HG02981 (cell line): ENCODE data around the gene UNK.

Source experiments
- ATAC-seq: cut with Tn5 transposase; IDR thresholded peaks from one replicate; pipeline ENCODE4 v1.9.1; 2021; ENCODE audit warnings: mild to moderate bottlenecking, moderate library complexity; ENCODE audit not compliant: unreplicated experiment

Gene UNK

DNA sequence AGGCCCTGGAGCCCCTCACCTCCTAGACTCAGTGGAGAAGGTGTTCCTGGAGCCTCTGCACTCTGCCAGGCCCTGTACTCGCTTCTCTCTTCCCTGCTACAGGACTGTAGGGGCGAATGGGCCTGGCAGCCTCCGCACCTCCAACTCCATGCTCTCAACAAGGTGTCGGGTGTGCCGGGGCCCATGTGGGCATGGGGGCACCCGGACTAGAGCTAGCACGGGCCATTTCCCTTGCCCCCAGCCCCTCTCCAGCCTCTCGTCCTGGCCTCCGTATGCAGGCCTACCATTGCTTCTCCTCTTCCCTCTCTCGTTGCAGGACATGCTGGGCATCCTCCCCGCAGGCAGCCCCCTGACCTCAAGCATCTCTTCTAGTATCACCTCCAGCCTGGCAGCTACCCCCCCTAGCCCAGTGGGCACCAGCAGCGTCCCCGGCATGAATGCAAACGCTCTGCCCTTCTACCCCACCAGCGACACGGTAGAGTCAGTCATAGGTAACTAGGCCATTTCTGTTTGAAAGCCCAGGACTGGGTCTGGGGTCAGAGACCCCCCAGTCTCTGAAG lies 33.8 kb downstream of the UNK start:
- ATAC-seq, result no peak

DNA sequence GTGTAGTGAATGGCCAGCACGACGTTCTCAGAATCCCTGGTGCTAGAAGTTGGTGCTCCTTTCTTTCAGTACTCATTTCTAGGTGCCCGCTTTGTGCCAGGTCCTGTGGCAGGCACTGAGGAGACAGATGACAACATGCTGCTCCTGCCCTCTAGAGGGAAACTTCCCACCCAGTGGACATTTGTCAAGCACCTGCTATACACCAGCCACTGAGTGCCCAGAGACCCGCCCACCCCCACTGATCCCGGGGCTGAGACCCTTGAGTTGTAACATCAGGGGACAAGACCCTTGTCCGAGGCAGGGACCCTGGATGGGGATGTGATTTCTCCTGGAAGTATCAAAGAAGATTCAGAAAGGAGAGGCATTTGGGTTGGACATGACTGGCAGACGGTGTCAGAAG lies 34.5 kb downstream of the UNK start:
- no peak for ATAC-seq

DNA sequence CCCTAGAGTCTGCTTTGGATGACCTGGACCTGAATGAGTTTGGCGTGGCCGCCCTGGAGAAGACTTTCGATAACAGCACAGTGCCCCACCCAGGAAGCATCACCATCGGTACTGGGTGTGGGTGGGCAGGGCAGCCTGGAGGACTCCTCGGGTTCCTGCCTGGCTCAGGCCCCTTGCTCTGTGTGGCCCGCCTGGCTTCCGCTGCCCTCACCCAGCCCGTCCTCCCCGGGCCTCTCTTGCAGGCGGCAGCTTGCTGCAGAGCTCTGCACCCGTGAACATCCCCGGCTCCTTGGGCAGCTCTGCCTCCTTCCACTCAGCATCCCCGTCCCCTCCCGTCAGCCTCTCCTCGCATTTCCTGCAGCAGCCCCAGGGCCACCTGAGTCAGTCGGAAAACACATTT lies 35.1 kb downstream of the UNK start:
- ATAC-seq, result no peak

DNA sequence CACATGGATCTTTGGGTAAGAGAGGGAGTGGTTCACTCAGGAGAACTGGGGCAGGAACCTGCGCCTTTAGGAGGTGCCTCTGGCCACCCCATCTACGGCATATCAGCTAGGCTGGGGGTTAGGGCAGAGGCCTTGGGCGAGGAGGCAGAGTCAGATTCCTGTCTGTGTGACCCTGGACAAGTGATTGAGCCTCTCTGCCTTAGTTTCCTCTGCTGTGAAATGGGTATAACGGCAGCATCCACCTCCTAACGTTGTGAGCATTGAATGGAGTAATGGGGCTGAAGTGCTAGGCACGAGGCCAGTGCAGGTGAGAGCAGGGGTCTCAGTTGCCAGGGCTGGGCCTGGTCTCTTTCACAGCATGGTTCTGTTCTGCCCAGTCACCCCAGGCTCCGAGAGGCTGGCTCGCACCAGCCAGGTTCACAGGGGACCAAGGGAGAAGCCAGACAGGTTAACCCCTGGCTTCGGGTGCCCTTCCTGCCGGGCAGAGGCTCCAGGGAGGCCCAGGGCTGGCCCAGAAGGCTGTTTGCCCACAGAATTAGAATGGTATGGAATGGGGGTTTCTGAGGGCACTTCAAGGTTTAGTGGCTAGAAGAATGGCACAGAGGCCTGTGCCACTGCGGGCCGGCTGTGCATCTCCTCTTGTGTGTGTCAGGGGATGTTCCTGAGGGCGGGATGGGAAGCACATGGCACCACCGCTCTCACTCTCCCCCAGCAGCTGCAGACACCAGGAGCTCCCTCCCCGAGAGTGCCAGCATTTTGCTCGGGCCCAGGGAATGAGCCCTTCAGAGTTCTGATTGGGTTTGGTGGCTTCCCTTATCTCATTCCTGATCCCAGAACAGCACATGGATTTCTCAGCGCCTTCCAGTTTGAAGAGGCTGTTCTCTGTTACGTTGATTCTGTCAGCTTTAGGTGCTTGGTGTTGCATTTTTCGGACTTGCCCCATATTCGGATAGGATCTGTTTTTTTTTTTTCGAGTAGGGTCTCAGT lies 35.8 kb downstream of the UNK start:
- ATAC-seq, result no peak

DNA sequence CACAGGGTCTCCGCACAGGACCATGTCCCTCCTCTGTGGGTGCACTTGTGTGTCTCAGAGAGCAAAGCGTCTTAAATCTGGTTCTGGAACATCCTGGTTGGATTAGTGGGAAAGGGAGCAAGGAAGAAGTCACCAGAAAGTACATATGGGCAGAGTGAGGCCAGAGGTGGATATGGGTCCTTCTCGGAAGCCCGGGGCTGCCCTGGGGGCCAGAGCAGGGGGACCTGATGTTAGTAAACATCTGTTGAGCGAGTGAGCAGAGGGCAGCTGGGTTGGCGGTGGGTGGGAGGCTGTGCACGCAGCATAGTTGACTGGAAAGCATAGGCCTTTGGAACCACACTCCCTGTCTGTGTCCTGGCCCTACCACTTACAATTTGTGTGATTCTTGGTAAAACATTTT lies 36.9 kb downstream of the UNK start:
- no peak for ATAC-seq

DNA sequence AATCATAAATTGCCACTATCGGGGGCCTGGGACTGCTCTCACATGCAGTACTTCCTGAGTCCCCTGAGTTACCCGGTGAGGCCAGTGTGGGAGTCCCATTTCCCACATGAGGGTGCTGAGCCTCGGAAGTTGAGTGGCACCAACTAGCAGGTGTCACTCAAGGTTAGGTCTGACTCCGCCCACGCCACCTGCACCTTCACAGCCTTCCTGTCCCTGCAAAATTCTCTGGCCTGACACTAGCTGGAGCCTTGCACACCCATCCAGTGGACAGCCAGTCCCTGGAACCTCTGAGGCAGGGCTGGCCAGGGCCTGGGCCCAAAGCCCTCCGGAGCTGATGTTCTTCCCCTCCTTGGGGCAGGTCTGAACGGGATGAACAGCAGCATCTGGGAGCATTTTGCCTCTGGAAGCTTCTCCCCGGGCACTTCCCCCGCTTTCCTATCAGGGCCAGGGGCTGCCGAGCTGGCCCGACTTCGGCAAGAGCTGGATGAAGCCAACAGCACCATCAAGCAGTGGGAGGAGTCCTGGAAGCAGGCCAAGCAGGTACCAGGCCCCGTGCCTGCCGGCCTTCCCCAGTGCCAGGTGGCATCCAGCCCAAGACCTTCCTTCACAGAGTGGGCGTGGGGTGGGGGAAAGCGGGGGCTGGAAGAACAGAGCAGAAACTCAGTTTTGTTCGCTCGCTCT lies 37.7 kb downstream of the UNK start:
- ATAC-seq, result no peak

DNA sequence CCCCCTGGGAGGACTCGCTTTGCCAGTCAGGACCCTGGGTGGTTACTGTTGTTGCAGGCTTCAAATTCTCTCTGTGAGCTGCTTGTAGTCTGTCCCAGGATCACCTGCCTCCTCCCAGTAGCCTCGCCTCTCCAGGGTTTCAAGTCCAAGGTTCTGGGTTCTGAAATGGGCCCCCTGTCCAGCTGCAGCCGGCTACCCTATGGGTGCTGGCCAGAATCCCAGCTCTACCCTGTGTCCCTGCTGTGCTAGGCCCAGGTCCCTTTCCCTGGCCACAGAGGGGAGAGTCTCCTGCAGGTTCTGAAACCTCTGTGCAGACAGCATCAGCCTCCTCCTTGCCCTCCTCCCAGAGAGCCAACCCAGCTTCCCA lies 38.2 kb downstream of the UNK start:
- no peak for ATAC-seq

DNA sequence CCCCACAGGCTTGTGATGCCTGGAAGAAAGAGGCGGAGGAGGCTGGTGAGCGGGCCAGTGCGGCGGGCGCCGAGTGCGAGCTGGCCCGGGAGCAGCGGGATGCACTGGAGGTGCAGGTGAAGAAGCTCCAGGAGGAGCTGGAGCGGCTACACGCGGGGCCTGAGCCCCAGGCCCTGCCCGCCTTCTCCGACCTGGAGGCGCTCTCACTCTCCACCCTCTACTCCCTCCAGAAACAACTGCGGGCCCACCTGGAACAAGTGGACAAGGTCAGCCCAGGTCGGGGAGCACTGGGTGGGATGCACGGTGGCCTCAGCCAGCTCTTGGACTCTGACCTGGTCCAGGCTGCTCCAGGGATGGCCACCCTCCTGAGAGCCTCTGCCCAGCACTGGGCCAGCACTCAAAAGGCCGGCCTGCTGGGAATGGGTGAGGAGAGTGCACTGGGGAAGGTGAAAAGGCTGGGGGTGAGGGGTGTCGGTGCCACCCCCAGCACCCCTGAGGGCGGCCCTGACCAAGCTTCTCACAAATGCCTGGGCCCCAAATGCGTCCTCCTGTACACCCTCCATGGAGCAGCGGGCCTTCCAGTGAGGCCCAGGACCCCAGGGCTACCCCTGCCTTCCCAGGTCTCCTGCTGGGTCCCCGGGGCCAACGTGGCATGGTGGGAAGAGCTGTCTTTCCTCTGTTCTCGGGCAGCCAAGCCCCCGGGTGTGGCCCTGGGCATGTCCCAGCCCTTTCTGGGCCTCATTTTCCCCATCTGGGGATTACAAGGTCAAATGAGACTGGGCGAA lies 38.8 kb downstream of the UNK start:
- ATAC-seq, result no peak

DNA sequence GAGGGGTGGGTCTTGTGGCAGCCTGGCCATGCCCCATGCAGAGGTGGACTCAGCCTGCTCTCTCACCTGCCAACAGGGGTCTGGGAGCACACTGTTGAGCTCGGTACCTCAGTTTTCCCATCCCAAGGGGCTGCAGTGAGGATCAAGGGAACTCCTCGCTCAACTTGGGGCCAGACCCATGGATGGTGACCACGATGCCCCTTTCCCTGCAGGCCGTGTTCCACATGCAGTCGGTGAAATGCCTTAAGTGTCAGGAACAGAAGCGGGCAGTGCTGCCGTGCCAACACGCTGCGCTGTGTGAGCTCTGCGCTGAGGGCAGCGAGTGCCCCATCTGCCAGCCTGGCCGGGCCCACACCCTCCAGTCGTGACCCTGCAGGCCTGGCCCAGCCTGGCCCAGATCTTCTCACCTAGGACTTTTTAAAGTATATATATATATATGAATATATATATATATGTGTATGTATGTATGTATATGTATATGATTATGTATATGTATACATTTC lies 39.5 kb downstream of the UNK start:
- ATAC-seq, result no peak

DNA sequence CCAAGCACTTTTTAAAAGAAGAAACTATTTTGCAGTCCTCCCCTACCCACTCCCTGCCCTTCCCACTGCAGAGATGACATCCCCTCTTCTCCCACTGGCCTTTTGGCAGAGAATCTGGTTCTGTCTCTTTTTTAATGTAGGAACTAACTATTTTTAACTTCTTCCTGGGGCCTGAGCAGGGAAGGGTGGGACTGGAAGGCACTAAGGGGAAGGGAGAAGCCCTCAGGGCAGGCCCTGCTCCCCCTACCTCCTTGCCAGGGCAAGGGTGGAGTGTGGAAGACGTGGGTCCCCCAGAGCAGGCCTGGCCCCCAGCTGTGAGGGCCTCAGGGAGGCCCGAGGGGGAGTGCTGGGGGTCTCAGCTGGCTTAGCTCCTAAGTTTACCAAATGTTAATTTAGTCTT lies 40.1 kb downstream of the UNK start:
- ATAC-seq, result no peak

DNA sequence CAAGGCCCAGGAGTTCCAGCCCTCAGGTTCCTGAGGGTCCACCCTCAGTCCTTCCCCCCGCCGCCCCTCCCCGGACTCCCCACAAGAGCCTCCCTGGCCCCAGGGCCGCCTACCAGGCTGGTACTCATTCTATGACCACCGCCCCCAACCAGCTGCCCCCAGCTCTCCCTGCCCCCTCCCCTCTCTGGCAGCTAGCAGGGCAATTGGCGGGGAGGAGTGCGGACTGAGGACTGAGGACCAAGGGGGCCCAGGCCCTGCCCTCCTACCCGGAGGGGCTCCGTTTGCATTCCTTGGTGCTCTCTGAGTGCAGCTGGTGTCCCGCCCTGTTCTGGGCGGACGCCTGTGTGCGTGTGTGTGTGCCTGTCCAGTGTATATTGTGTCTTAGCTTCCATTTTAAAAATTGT lies 40.5 kb downstream of the UNK start:
- no peak for ATAC-seq

DNA sequence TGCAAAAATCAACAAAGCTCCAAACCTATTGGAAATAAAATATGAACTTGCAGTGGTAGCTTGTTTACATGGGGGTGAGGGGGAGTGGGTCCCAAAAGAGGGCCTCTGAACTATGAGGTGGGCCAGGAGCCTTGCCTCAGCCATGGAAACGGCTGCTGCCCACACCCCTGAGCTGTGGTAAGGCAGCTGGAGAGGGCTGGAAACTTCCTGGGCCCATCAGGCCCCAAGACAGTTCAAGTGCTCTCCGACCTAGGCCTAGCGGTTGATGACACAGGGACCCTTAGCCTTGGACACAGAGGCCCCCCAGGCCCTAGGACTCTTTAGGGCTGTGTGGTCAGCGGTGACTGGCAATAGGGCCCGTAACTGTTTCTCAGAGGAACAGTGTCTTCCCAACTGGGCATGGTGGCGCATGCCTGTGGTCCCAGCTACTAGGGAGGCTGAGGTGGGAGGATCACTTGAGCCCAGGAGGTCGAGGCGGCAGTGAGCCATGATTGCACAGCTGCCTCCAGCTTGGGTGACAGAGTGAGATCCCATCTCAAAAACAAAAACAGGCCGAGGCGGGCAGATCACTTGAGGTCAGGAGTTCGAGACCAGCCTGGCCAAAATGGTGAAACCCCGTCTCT lies 41.3 kb downstream of the UNK start:
- no peak for ATAC-seq

DNA sequence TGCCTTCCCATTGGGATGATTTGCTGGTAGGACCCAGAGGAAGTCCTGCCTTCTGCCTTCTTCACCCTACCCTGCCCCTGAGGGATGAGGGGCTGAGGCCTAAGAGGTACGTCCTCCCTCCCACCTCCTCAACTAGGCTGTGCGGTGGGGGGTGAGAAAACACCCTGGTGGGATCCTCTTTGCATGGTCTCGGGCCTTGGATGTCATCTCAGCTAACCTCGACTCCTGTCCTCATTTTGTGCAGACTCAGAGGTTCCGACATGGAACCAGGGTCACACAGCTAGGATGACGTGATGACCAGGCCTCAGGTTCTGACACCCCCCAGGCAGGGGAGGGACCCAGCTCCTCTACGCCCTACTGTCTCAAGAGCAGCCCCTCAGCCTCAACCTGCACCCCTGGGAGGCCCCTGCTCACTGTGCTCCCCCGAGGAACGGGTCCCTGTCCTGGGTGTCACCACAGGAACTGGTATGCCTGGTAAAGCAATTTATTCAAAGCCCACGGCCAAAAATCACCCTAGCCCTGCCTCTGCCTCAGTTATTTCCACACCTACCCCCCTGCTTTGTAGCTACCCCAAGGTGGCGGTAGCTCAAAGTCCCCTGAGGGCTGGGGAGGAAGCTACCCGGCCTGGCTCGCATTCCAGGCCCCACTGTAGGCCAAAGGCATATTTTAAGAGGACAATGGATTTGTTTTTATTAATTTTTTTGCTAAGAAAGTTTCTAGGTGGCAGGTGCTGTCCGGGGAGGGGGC lies 42.1 kb downstream of the UNK start:
- ATAC-seq, result no peak

DNA sequence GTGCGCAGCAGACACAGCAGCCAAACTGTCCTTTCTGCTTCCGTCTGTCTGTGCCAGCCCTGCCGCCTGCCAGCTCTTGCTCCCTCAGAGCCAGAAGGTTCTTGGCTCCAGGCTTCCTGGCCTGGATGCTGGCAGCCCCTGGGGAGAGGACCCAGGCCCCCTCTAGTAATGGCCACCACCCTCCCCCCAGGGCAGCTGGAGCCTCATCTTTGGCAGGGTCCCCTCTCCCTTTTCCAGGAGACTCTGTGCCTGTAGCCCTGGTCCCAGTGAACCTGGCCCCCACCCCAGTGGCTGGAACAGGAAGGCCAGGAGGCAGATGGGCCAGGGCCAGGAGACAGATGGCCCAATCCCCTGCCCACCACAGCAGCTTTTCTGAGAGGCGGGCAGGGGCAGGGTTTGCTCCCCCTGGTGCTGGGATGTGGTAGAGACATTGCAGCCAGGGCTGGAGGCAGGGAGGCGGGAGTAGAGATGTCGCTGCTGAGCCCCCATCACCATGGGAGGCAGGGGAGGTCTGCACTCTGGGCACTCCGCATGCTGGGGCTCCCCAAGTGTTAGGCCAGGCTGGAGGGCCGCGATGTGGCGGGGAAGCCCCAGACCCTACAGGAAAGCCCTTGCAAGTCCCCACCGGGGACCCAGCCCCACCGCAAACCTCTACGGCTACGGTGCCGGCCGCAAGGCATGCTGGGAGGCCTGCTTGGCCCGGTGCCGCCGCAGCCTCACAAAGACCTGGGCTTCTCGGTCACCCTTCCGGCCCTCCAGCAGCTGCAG lies 42.9 kb downstream of the UNK start:
- ATAC-seq, result peak; percentile 45

DNA sequence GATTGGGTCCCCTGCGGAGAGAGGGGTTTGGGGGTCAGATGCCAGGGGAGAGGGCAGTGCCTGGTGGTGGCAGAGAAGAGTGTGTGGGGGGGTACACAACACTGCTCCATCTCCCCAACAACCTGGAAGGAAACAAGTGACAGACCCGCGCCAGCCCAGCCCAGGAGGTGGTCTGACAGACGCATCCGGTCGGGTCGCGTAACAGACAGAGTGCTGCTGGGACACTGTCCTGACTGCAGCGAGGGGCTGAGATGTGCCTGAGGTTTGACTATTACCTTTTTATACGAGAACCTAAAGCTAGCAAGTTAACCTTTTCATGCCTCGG lies 43.4 kb downstream of the UNK start:
- no peak for ATAC-seq

DNA sequence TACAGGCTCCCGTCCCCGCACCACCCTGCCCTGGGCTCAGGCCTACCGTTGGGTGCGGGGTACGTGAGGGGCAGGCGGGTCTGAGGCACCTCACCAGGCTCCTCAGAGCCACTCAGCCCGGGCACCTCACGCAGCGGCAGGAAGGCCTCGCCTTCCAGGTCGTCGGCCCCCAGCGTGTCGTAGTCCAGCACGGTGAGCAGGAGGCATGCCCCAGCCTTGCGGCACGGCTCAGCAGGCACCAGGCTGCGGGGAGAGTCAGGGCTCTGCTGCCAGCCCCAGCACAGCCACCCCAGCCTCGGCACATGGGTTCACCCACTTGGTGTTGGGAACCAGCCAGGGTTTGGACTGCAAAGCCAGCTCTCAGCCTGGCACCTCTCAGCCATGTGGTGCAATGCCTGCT lies 44.1 kb downstream of the UNK start:
- no peak for ATAC-seq

DNA sequence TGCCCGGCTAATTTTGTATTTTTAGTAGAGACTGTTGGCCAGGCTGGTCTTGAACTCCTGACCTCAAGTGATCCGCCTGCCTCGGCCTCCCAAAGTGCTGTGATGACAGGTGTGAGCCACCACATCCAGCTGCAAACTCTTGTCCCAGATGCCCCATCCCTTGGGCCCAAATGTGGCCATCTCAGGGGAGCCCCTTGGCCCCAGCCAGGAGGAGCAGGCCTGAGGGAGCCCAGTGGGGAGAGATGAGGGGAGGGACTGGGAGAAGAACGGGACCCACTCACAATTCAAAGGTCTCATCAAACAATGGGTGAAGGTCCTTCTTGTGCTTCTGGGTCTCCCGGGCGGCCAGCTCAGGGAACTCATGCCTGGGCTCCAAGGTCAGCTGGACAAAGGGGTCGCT lies 45.1 kb downstream of the UNK start:
- ATAC-seq, result no peak

DNA sequence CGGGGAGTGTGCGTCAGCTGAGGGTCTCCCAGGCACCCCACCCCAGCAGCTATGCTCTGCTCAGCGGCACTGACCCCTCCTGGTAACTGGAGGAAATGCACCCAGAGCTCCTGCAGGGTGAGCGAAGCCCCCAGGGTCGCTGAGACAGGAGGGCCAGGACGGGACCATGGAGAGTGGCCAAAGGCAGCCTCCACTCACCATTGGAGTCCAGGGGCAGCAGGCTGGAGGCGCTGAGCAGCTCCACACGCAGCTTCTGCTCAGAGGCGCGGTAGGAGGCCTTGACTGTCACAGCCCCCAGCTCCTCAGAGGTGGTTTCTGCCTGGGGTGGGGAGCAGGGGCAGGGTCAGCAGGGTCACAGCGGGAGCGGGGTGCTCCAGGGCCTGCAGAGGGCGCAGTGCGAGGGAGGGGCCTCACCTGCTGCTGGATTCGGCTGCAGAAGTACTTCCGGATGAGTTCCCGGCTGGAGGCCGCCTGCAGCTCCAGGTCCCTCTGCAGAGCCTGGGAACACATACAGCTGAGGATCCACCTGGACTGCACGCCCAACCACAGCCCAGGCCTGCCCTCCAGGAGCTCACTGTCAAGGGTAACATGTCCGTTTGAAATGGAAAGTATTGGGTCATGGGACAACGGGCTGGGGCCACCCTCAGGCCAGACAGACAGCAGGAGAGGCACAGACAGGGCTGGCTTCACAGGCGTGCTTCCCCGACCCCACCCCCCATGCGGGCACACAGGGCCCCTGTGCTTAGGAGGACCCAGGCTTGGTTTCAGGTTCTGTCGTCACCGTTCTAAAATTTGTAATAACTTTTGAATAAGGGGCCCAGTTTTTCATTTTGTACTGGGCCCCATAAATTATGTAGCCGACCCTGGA lies 45.8 kb downstream of the UNK start:
- no peak for ATAC-seq
